CD4-positive, alpha-beta memory T cell (primary cell): ENCODE measurements around the gene TRHDE. TPM values are rescaled to one million over a fixed set of nuclear protein-coding genes. Genes with fewer than 3 reads are reported as not detected.
"Not testable (repeated sequence)": the region's sequence is repeated elsewhere in the genome, so short reads cannot be mapped to it uniquely, and the experiment has no call there.

Experiments
- CTCF ChIA-PET: fragments of 350-600 bp; sonication (Branson Sonifier 250); formaldehyde crosslinking; loops from one replicate; lab custom pipeline; 2021; ENCODE audit warnings: inconsistent platforms; ENCODE audit not compliant: partially characterized antibody; lab: Charles Lee
- POLR2A ChIA-PET: fragments of 350-600 bp; sonication (Branson Sonifier 250); formaldehyde crosslinking; loops from one replicate; lab custom pipeline; 2021; ENCODE audit not compliant: partially characterized antibody; lab: Charles Lee
- DNase-seq, 5 donors: peaks; one replicate each; pipeline versions ENCODE4 v3.0.0 to v3.0.0-alpha.2; 2020 to 2022; ENCODE audit warnings: mixed read lengths in 1 of 5
- H3K27ac ChIP-seq: one replicate; pipeline ENCODE4 v1.7.0; 2013; ENCODE audit warnings: low read depth, low read length
- H3K27me3 ChIP-seq: 2 replicates; pipeline ENCODE4 v1.7.0; 2013; ENCODE audit warnings: mild to moderate bottlenecking, low read length, moderate library complexity; ENCODE audit not compliant: insufficient read depth
- H3K36me3 ChIP-seq: 2 replicates; pipeline ENCODE4 v1.7.0; 2013; ENCODE audit warnings: mild to moderate bottlenecking, low read length, moderate library complexity; ENCODE audit not compliant: insufficient read depth
- H3K4me1 ChIP-seq: 2 replicates; pipeline ENCODE4 v1.7.0; 2013; ENCODE audit warnings: mild to moderate bottlenecking, low read length, moderate library complexity; ENCODE audit not compliant: insufficient read depth
- H3K4me3 ChIP-seq, 2 donors: one replicate each; pipeline ENCODE4 v1.7.0; 2013; ENCODE audit warnings: low read length in 2 of 2, mild to moderate bottlenecking in 1 of 2
- H3K9me3 ChIP-seq, 2 donors: one replicate each; pipeline ENCODE4 v1.7.0; 2013; ENCODE audit warnings: low read length in 2 of 2, control low read depth in 1 of 2; ENCODE audit not compliant: control insufficient read depth in 1 of 2
- H3K27ac Mint-ChIP-seq, 7 donors: one replicate each; pipeline ENCODE4 v1.8.0; 2020 to 2021; ENCODE audit warnings: mixed read lengths in 7 of 7, mild to moderate bottlenecking in 6 of 7, inconsistent platforms in 3 of 7, moderate library complexity in 3 of 7
- H3K27me3 Mint-ChIP-seq, 2 donors: one replicate each; pipeline ENCODE4 v1.8.0; 2020 to 2021; ENCODE audit warnings: mixed read lengths in 2 of 2
- H3K36me3 Mint-ChIP-seq, 2 donors: one replicate each; pipeline ENCODE4 v1.8.0; 2020 to 2021; ENCODE audit warnings: mixed read lengths in 2 of 2, inconsistent platforms in 1 of 2, mild to moderate bottlenecking in 1 of 2
- H3K4me1 Mint-ChIP-seq, 4 donors: one replicate each; pipeline ENCODE4 v1.8.0; 2020 to 2021; ENCODE audit warnings: mixed read lengths in 4 of 4, mild to moderate bottlenecking in 1 of 4
- H3K4me3 Mint-ChIP-seq, 8 donors: one replicate each; pipeline ENCODE4 v1.8.0; 2020 to 2021; ENCODE audit warnings: mixed read lengths in 8 of 8, mild to moderate bottlenecking in 7 of 8, moderate library complexity in 6 of 8, inconsistent platforms in 3 of 8
- H3K9me3 Mint-ChIP-seq, 8 donors: one replicate each; pipeline ENCODE4 v1.8.0; 2020 to 2021; ENCODE audit warnings: mixed read lengths in 8 of 8, mild to moderate bottlenecking in 5 of 8, inconsistent platforms in 3 of 8, moderate library complexity in 1 of 8
- intact Hi-C: fragments of 100-400 bp; cut with micrococcal nuclease; formaldehyde crosslinking; loops from one replicate; pipeline ENCODE4 v1.15.1; 2023
- polyA plus RNA-seq, 2 donors: library from polyadenylated mRNA; unstranded; fragments of 300-500 nt; fragmentation: Illumina TruSeq; gene quantifications; one replicate each; pipeline ENCODE4 v1.2.3, GENCODE V29; 2021
- total RNA-seq, 2 experiments: library from RNA; stranded (reverse); gene quantifications; one replicate each; pipeline ENCODE4 v1.2.3, GENCODE V29; 2021

TRHDE gene
- total and polyA plus RNA-seq, 4 experiments from 2014 or later = not detected

DNA sequence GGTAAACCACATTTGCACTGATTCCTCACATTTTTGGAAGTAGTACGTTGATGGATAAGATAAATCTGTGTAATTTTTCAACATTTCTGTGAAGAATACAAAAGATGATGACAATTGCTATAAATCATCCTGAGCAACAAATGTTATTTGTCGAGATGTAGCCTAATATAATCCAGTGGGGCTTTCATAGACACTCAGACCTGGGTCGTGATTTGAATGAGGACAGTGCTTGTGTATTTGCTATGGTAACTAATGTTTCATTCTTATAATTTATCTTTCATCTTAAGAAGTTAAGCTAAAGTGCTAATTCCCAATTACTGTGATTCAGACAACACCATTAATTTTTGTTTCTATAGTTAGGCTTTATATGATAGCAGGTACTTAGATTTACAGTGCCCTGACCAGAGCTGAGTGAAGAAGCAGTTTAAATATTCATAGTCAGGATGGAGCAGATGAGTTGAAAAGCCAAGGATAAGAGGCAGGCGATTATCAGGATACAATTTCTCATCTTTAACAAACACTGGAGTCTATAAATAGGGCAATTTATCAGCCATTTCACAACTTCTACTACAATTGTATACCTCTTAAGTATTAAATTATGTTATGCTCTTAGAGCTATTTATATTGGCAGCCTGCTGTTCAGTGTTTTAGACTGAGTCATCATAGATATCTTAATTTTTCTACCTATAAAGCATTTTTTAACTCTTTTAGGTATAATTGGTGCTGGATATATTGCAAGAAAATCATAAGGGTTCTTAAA, 359.9 kb downstream of the TRHDE start:
- CTCF ChIA-PET = no interaction called here
- no peaks in the 10 kb centered on the region for H3K4me1 ChIP-seq

DNA sequence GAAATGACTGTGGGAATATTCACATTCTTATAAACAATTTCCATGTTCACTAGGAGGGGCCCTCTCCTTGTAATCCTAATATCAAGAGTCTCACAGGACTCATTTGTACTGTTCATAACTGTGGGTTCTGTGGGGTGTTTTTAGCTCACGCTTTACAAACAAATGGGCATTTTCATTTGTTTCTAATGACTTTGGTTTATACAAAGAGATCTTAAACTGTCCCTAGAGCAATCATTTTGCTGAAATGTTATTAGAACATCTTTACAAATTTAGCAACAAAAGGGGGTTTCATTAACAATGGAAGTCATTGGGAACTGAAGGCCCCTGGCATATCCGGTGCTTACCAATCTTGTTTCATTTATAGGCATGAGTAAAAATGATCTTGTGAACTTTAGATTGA, 370.5 kb downstream of the TRHDE start:
- Histone ChIP-seq H3K4me3 (no peak overlapping the region), H3K9me3 (no peaks in the 10 kb centered on the region), H3K27me3 (no peaks in the 10 kb centered on the region), H3K36me3 (no peaks in the 10 kb centered on the region), H3K27ac (no peak overlapping the region), H3K4me1 (no peaks in the 10 kb centered on the region)
- CTCF ChIA-PET = no interaction called here
- H3K27ac Mint-ChIP-seq = no peak overlapping the region
- no peaks in the 10 kb centered on the region for H3K4me1 Mint-ChIP-seq
- no peaks in the 10 kb centered on the region for H3K36me3 Mint-ChIP-seq
- no peak overlapping the region for H3K4me3 Mint-ChIP-seq
- DNase-seq = no peak
- POLR2A ChIA-PET = no interaction called here
- H3K27me3 Mint-ChIP-seq = no peaks in the 10 kb centered on the region
- intact Hi-C loops = no loop called here
- peaks cover 0 to 14% (median 4%) of the 10 kb centered on the region in 8 donors for H3K9me3 Mint-ChIP-seq

More for the DNA sequence above, 359.9 kb downstream of the TRHDE start:
- no peaks in the 10 kb centered on the region for H3K36me3 ChIP-seq
- POLR2A ChIA-PET = no interaction called here
- Mint-ChIP-seq H3K9me3 (peaks cover 0 to 5% (median under 1%) of the 10 kb centered on the region in 8 donors), H3K27ac (no peak overlapping the region), H3K4me1 (no peaks in the 10 kb centered on the region), H3K27me3 (no peaks in the 10 kb centered on the region), H3K4me3 (no peak overlapping the region), H3K36me3 (no peaks in the 10 kb centered on the region)
- no peak overlapping the region for H3K4me3 ChIP-seq
- no peak for DNase-seq
- intact Hi-C loops = no loop called here
- no peaks in the 10 kb centered on the region for H3K9me3 ChIP-seq
- no peaks in the 10 kb centered on the region for H3K27me3 ChIP-seq
- H3K27ac ChIP-seq = no peak overlapping the region

DNA sequence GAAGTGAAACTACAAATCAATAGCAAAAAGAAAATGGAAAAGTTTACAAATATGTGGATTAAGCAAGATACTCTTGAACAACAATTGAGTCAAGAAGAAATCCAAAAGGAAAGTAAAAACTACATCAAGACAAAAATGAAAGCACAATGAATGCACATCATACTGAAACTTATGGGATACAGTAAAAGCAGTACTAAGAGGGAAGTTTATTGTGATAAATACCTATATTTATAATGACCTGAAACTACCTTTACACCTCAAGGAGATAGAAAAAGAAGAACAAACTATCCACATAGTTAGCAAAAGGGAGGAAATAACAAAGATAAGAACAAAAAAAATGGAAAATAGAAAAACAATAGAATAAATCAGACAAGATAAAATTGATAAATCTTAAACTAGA, 375.0 kb downstream of the TRHDE start:
- Histone ChIP-seq H3K9me3 (no peaks in the 10 kb centered on the region), H3K27me3 (no peaks in the 10 kb centered on the region), H3K27ac (no peak overlapping the region), H3K4me1 (no peaks in the 10 kb centered on the region), H3K36me3 (no peaks in the 10 kb centered on the region), H3K4me3 (no peak overlapping the region)
- no peaks in the 10 kb centered on the region for H3K27me3 Mint-ChIP-seq
- intact Hi-C loops = no loop called here
- H3K9me3 Mint-ChIP-seq = peaks cover 0 to 12% (median 5%) of the 10 kb centered on the region in 8 donors
- CTCF ChIA-PET = no interaction called here
- no peak overlapping the region for H3K4me3 Mint-ChIP-seq
- no peak overlapping the region for H3K27ac Mint-ChIP-seq
- POLR2A ChIA-PET = no interaction called here
- no peaks in the 10 kb centered on the region for H3K4me1 Mint-ChIP-seq
- no peaks in the 10 kb centered on the region for H3K36me3 Mint-ChIP-seq
- no peak for DNase-seq

DNA sequence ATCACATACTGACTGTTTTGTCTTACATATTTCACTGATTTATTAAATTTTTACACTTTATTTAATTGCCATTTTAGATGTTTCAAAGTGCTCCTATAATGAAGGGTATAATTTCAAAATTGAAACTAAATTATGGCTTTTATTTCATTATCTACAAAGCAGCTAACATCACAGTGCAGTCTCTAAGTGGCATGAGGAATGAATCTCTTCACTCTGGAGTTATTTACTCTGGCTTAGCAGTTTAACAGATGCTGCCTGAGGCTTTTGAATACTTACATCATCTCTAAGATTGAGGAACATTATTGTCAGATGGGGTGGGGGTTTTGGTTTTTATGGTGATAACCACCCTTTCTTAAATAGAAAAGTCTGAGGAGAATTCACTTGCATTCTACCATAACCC, 386.4 kb downstream of the TRHDE start:
- POLR2A ChIA-PET = no interaction called here
- H3K36me3 ChIP-seq = no peaks in the 10 kb centered on the region
- no peak overlapping the region for H3K27ac Mint-ChIP-seq
- H3K4me3 ChIP-seq = no peak overlapping the region
- H3K27ac ChIP-seq = no peak overlapping the region
- no peak for DNase-seq
- no peak overlapping the region for H3K4me3 Mint-ChIP-seq
- CTCF ChIA-PET = no interaction called here
- H3K9me3 Mint-ChIP-seq = peaks cover 0 to 7% (median 2%) of the 10 kb centered on the region in 8 donors
- no peaks in the 10 kb centered on the region for H3K9me3 ChIP-seq
- H3K27me3 Mint-ChIP-seq = no peaks in the 10 kb centered on the region
- H3K27me3 ChIP-seq = no peaks in the 10 kb centered on the region
- H3K4me1 Mint-ChIP-seq = no peaks in the 10 kb centered on the region
- no peaks in the 10 kb centered on the region for H3K4me1 ChIP-seq
- intact Hi-C loops = no loop called here
- no peaks in the 10 kb centered on the region for H3K36me3 Mint-ChIP-seq

DNA sequence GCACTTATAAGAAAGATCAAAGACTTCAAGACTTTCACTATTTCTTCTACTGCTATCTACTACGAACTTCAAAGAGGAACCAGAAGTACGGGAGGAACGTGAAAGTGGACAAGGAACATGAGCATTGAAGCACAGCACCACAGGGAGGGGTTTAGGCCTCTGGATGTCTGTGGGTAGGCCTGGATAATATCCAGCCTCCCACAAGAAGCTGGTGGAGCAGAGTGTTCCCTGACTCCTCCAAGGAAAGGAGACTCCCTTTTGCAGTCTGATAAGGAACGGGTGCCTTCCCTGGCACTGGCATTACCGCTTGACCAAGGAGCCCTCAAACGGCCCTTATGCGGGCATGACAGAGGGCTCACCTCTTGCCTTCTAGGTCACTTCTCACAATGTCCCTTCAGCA, 388.0 kb downstream of the TRHDE start:
- H3K9me3 ChIP-seq, H3K4me3 ChIP-seq, H3K36me3 ChIP-seq, H3K9me3 Mint-ChIP-seq, H3K36me3 Mint-ChIP-seq, H3K4me3 Mint-ChIP-seq, H3K27ac Mint-ChIP-seq, H3K27me3 Mint-ChIP-seq, DNase-seq, H3K4me1 ChIP-seq, H3K27me3 ChIP-seq, POLR2A ChIA-PET, intact Hi-C loops, H3K27ac ChIP-seq, CTCF ChIA-PET, H3K4me1 Mint-ChIP-seq: not testable (repeated sequence)

DNA sequence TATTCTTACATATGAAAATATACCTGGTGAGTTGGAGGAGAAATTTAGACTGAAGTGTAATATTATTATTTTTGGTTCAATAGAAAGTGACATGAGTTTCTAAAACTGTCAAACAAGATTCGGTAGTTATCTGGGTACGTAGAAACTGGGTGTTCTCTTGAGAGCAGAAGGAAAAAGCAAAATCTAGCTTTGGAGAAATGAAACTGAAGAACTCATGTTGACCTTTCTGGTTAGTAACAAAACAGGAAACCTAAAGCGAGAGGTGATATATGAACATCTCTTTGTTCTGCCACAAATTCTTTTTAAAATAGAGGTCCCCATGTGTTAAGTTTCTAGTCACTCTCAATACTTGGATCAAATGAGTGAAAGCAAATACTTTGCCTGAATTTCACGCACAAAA, 401.7 kb downstream of the TRHDE start:
- H3K36me3 ChIP-seq = no peaks in the 10 kb centered on the region
- no peak overlapping the region for H3K4me3 ChIP-seq
- H3K27me3 ChIP-seq = no peaks in the 10 kb centered on the region
- no peaks in the 10 kb centered on the region for H3K4me1 Mint-ChIP-seq
- no peak overlapping the region for H3K27ac Mint-ChIP-seq
- H3K36me3 Mint-ChIP-seq = no peaks in the 10 kb centered on the region
- H3K9me3 Mint-ChIP-seq = peaks cover 0 to 7% (median under 1%) of the 10 kb centered on the region in 8 donors
- no peak for DNase-seq
- no peaks in the 10 kb centered on the region for H3K4me1 ChIP-seq
- no peaks in the 10 kb centered on the region for H3K27me3 Mint-ChIP-seq
- ChIA-PET CTCF (no interaction called here), POLR2A (no interaction called here)
- H3K4me3 Mint-ChIP-seq = no peak overlapping the region
- intact Hi-C loops = no loop called here
- no peaks in the 10 kb centered on the region for H3K9me3 ChIP-seq
- H3K27ac ChIP-seq = no peak overlapping the region

DNA sequence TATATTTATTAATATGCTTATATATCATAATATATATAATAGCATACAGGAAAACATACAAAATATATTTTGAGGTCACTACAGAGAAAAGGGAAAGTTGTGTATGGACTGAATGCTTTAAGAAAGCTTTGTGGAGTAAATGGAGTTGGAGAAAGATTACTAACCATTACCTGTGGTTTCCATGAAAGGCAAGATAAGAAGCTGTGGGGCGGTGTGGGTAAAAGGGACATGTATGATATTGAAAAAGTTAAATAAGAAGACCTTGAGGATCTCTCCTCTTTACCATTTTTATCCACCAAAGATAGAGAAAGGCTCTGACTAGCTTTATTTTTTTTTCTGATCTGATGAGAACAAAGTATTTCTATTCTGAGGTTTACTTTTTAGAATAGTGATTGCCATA, 404.4 kb downstream of the TRHDE start:
- Mint-ChIP-seq H3K9me3 (peaks cover 0 to 8% (median 2%) of the 10 kb centered on the region in 8 donors), H3K36me3 (no peaks in the 10 kb centered on the region), H3K27ac (no peak overlapping the region), H3K4me1 (no peaks in the 10 kb centered on the region), H3K27me3 (no peaks in the 10 kb centered on the region), H3K4me3 (no peak overlapping the region)
- no peak for DNase-seq
- Histone ChIP-seq H3K9me3 (no peaks in the 10 kb centered on the region), H3K27ac (no peak overlapping the region), H3K27me3 (no peaks in the 10 kb centered on the region), H3K36me3 (no peaks in the 10 kb centered on the region), H3K4me3 (no peak overlapping the region), H3K4me1 (no peaks in the 10 kb centered on the region)
- ChIA-PET CTCF (no interaction called here), POLR2A (no interaction called here)
- intact Hi-C loops = no loop called here
